GM12878 (cell line): Measurements from ENCODE around the gene BCAP31. TPM values are rescaled to one million over a fixed set of nuclear protein-coding genes. Genes with fewer than 3 reads are reported as not detected.

ENCODE experiments used
- ATAC-seq: fragments of 200-7000 bp; cut with Tn5 transposase; 3 replicates; pipeline ENCODE4 v1.9.1; 2020; ENCODE audit warnings: mild to moderate bottlenecking, moderate library complexity
- BruUV-seq: library from RNA; stranded (reverse); fragments of 400-500 nt; replicated peaks from 2 replicates; lab custom pipeline; 2021; lab: Mats Ljungman, UMichigan
- CTCF ChIA-PET: fragments of 300-600 bp; sonication (Branson Sonifier 250); formaldehyde crosslinking; extraction: SDS; loops from one replicate; lab custom pipeline; 2021; ENCODE audit warnings: inconsistent platforms; lab: Yijun Ruan, JAX
- POLR2A ChIA-PET: fragments of 350-600 bp; formaldehyde crosslinking; extraction: SDS; loops from one replicate; lab custom pipeline; 2021; ENCODE audit warnings: inconsistent platforms; lab: Charles Lee
- RAD21 ChIA-PET: fragments of 300-600 bp; sonication (Branson Sonifier 250); formaldehyde crosslinking; loops from one replicate; lab custom pipeline; 2023; ENCODE audit warnings: antibody characterized with exemption; ENCODE audit not compliant: unreplicated experiment; lab: Charles Lee
- SMC1A ChIA-PET: fragments of 300-600 bp; sonication (Branson Sonifier 250); formaldehyde crosslinking; loops from one replicate; lab custom pipeline; 2023; ENCODE audit not compliant: unreplicated experiment, uncharacterized antibody; lab: Charles Lee
- DNase-seq: peaks from one replicate; pipeline ENCODE4 v3.0.0-alpha.2; 2011; ENCODE audit warnings: low read depth, low spot score
- FAIRE-seq: peaks from 3 replicates; lab custom pipeline; 2011; peaks lifted over from hg19 to GRCh38; lab: Jason Lieb, UNC
- H2AFZ ChIP-seq: 2 replicates; pipeline ENCODE4 v1.6.0; 2011; ENCODE audit warnings: low read depth, low read length, control low read depth; ENCODE audit not compliant: control insufficient read depth
- H3K27ac ChIP-seq: 2 replicates; pipeline ENCODE4 v1.5.1; 2011; ENCODE audit warnings: control low read depth; ENCODE audit not compliant: control insufficient read depth, insufficient read depth
- H3K27me3 ChIP-seq, 2 experiments: replicated peaks in 1 of 2; 2 replicates each; pipeline versions ENCODE4 v1.6.0 to v1.6.1; 2011; ENCODE audit warnings: low read length in 1 of 2; ENCODE audit not compliant: control insufficient read depth in 2 of 2, insufficient read depth in 2 of 2
- H3K36me3 ChIP-seq, 2 experiments: 2 replicates each; pipeline ENCODE4 v1.5.1; 2011; ENCODE audit warnings: low read length in 1 of 2; ENCODE audit not compliant: control insufficient read depth in 2 of 2, insufficient read depth in 2 of 2
- H3K4me1 ChIP-seq: 2 replicates; pipeline ENCODE4 v1.6.1; 2011; ENCODE audit warnings: mild to moderate bottlenecking, low read length, moderate library complexity, mixed read lengths; ENCODE audit not compliant: control insufficient read depth, insufficient read depth
- H3K4me2 ChIP-seq: 2 replicates; pipeline ENCODE4 v1.6.0; 2011; ENCODE audit warnings: control low read depth; ENCODE audit not compliant: control insufficient read depth, insufficient read depth
- H3K4me3 ChIP-seq: fragments of 200-600 bp; sonication (generic); 2 replicates; pipeline ENCODE4 v1.5.1; 2016
- H3K79me2 ChIP-seq: 2 replicates; pipeline ENCODE4 v1.6.0; 2011; ENCODE audit warnings: low read length; ENCODE audit not compliant: control insufficient read depth, insufficient read depth
- H3K9ac ChIP-seq: 2 replicates; pipeline ENCODE4 v1.8.0; 2011; ENCODE audit warnings: low read length, control low read depth, mixed read lengths; ENCODE audit not compliant: control insufficient read depth, insufficient read depth
- H3K9me3 ChIP-seq: replicated peaks from 3 replicates; pipeline ENCODE4 v1.5.1; 2011; ENCODE audit warnings: mild to moderate bottlenecking, low read length; ENCODE audit not compliant: control insufficient read depth, insufficient read depth
- H4K20me1 ChIP-seq: 2 replicates; pipeline ENCODE4 v1.6.0; 2011; ENCODE audit not compliant: control insufficient read depth, insufficient read depth
- ATF3 ChIP-seq: IDR thresholded peaks from 2 replicates; pipeline ENCODE4 v1.6.1; 2011; ENCODE audit warnings: low read depth, mild to moderate bottlenecking, low read length, moderate library complexity, borderline replicate concordance; ENCODE audit errors: extremely low read depth
- CHD1 ChIP-seq: IDR thresholded peaks from 2 replicates; pipeline ENCODE4 v1.6.1; 2012; ENCODE audit warnings: low read depth, low read length, improper control_type of control experiment
- EED ChIP-seq: sonication (generic); IDR thresholded peaks from 2 replicates; pipeline ENCODE4 v1.6.1; 2016; ENCODE audit warnings: antibody characterized with exemption, low read depth
- FOXK2 ChIP-seq: fragments of 450-650 bp; IDR thresholded peaks from 2 replicates; pipeline ENCODE4 v1.6.1; 2017; ENCODE audit warnings: mild to moderate bottlenecking, moderate library complexity
- IRF4 ChIP-seq: IDR thresholded peaks from 2 replicates; pipeline ENCODE4 v1.6.1; 2011; ENCODE audit warnings: low read depth, low read length
- KDM1A ChIP-seq: fragments of 200-600 bp; sonication (generic); IDR thresholded peaks from 2 replicates; pipeline ENCODE4 v1.6.1; 2016; ENCODE audit warnings: borderline replicate concordance
- MTA2 ChIP-seq: fragments of 450-650 bp; IDR thresholded peaks from 2 replicates; pipeline ENCODE4 v1.6.1; 2016; ENCODE audit warnings: low read depth, mild to moderate bottlenecking, moderate library complexity
- NFYB ChIP-seq: IDR thresholded peaks from 2 replicates; pipeline ENCODE4 v1.6.1; 2011; ENCODE audit warnings: low read depth, mild to moderate bottlenecking, low read length, improper control_type of control experiment, moderate library complexity; ENCODE audit not compliant: insufficient read depth
- NRF1 ChIP-seq: conservative IDR thresholded peaks from 2 replicates; pipeline ENCODE4 v1.6.1; 2011; ENCODE audit warnings: mild to moderate bottlenecking, low read depth, low read length, improper control_type of control experiment
- RCOR1 ChIP-seq: conservative IDR thresholded peaks from 2 replicates; pipeline ENCODE4 v1.6.1; 2012; ENCODE audit warnings: low read depth, low read length, improper control_type of control experiment
- RFX5 ChIP-seq: IDR thresholded peaks from 2 replicates; pipeline ENCODE4 v1.6.1; 2011; ENCODE audit warnings: low read depth, low read length, improper control_type of control experiment
- SMC3 ChIP-seq: IDR thresholded peaks from 2 replicates; pipeline ENCODE4 v1.6.1; 2011; ENCODE audit warnings: low read length, improper control_type of control experiment, borderline replicate concordance
- SUPT20H ChIP-seq: IDR thresholded peaks from 2 replicates; pipeline ENCODE4 v1.6.1; 2011; ENCODE audit warnings: low read depth, mild to moderate bottlenecking, low read length, moderate library complexity, borderline replicate concordance; ENCODE audit not compliant: control insufficient read depth
- ZBTB11 ChIP-seq: fragments of 450-650 bp; formaldehyde crosslinking; IDR thresholded peaks from 2 replicates; pipeline ENCODE4 v1.5.0; 2022; ENCODE audit warnings: mild to moderate bottlenecking, missing genetic modification characterization
- ZNF274 ChIP-seq: IDR thresholded peaks from one replicate; pipeline ENCODE4 v1.8.0; 2011; ENCODE audit not compliant: insufficient read length, insufficient read depth
- WGBS: methylation state at CpG from one replicate; pipeline ENCODE4 v1.1.6; 2016; ENCODE audit warnings: low lambda C conversion rate; ENCODE audit not compliant: insufficient replicate concordance, insufficient coverage; ENCODE audit errors: missing lambda C conversion rate; 5-methylcytosine and 5-hydroxymethylcytosine counted together
- in situ Hi-C: fragments of 300-500 bp; cut with MboI; formaldehyde crosslinking; loops from 9 replicates; pipeline ENCODE4 v1.14.3; 2018; ENCODE audit warnings: mixed read lengths
- intact Hi-C: fragments of 100-400 bp; cut with micrococcal nuclease; formaldehyde crosslinking; loops from one replicate; pipeline ENCODE4 v1.14.2; 2022; ENCODE audit not compliant: unreplicated experiment
- polyA plus RNA-seq, 11 experiments: library from polyadenylated mRNA; depleted of rRNA in 4 of 11; unstranded in 6 of 11; stranded (reverse) in 5 of 11; fragments of >200 nt; fragmentation: Nextera tagmentation in 4 of 11; fragmentation: Illumina TruSeq in 1 of 11; extraction: Ambion mirVana in 4 of 11; extraction: Trizol in 1 of 11; gene quantifications; 1 replicate in 1 of 11; 2 replicates in 10 of 11; pipeline versions ENCODE4 v1.2.1 to v1.2.3, GENCODE V29; 2011 to 2016; ENCODE audit warnings: inconsistent platforms in 2 of 11, missing spikeins in 2 of 11, low read depth in 1 of 11
- total RNA-seq, 4 experiments: library from RNA; depleted of rRNA in 3 of 4; stranded (reverse); fragments of >200 nt in 3 of 4; fragmentation: Illumina TruSeq in 1 of 4; extraction: Trizol in 1 of 4; gene quantifications; 2 replicates each; pipeline versions ENCODE4 v1.2.1 to v1.2.3, GENCODE V29; 2013 to 2021
- TF ChIP-seq, protein P1 (sequence below): fragments of 150-350 bp; IDR thresholded peaks from 2 replicates; pipeline ENCODE4 v1.6.1; 2016; ENCODE audit warnings: low read depth, low read length

BCAP31 gene
- total and polyA plus RNA-seq, 10 of the 15 experiments (the other 5 are each of a cell fraction or from before 2014, with no cell fraction given) = 63.1 to 246 (median 95.6) TPM

- intact Hi-C loops = no loop called here
- WGBS = 55% methylated on average over 27 of the region's 27 CpGs
- no peaks in the 10 kb centered on the region for H3K79me2 ChIP-seq
- H3K4me2 ChIP-seq = no peak overlapping the region
- no peak for ATAC-seq
- H3K27me3 ChIP-seq = no peaks in the 10 kb centered on the region
- BruUV-seq = no TSS peak
- H3K4me1 ChIP-seq = no peaks in the 10 kb centered on the region
- in situ Hi-C loops = loop anchor here (5.0 to 10.0 kb wide), 2 partner anchors 63 to 725 kb away; no protein-coding TSS in a partner anchor
- no peak overlapping the region for H3K9ac ChIP-seq
- no peak overlapping the region for H3K4me3 ChIP-seq
- CTCF ChIA-PET = interaction anchor here (0.6 kb wide), 1 partner anchor 328 kb away, joined by 3 read pairs; no protein-coding TSS in a partner anchor
- H2AFZ ChIP-seq = no peak overlapping the region
- H3K9me3 ChIP-seq = no peaks in the 10 kb centered on the region; the same call in 2 of the 3 replicates
- H3K27ac ChIP-seq = no peak overlapping the region
- no peaks in the 10 kb centered on the region for H3K36me3 ChIP-seq
- RAD21 ChIA-PET = interaction anchor here (0.7 kb wide), 1 partner anchor 115 kb away, joined by 3 read pairs; no protein-coding TSS in a partner anchor
- POLR2A ChIA-PET = no interaction called here
- no peak for FAIRE-seq
- SMC1A ChIA-PET = no interaction called here
- no peak for DNase-seq
- no peaks in the 10 kb centered on the region for H4K20me1 ChIP-seq
- no peak for TF ChIP-seq RFX5
- TF ChIP-seq ZBTB11 = no peak
- TF ChIP-seq IRF4 = no peak
- no peak for TF ChIP-seq MTA2
- TF ChIP-seq SUPT20H = no peak
- TF ChIP-seq ATF3 = no peak
- TF ChIP-seq KDM1A = no peak
- TF ChIP-seq ZNF274 = no peak
- no peak for TF ChIP-seq RCOR1
- TF ChIP-seq NRF1 = no peak
- TF ChIP-seq NFYB = no peak
- no peak for TF ChIP-seq EED
- TF ChIP-seq CHD1 = no peak
- no peak for TF ChIP-seq FOXK2
- TF ChIP-seq SMC3 = no peak
- TF ChIP-seq, protein P1, sequence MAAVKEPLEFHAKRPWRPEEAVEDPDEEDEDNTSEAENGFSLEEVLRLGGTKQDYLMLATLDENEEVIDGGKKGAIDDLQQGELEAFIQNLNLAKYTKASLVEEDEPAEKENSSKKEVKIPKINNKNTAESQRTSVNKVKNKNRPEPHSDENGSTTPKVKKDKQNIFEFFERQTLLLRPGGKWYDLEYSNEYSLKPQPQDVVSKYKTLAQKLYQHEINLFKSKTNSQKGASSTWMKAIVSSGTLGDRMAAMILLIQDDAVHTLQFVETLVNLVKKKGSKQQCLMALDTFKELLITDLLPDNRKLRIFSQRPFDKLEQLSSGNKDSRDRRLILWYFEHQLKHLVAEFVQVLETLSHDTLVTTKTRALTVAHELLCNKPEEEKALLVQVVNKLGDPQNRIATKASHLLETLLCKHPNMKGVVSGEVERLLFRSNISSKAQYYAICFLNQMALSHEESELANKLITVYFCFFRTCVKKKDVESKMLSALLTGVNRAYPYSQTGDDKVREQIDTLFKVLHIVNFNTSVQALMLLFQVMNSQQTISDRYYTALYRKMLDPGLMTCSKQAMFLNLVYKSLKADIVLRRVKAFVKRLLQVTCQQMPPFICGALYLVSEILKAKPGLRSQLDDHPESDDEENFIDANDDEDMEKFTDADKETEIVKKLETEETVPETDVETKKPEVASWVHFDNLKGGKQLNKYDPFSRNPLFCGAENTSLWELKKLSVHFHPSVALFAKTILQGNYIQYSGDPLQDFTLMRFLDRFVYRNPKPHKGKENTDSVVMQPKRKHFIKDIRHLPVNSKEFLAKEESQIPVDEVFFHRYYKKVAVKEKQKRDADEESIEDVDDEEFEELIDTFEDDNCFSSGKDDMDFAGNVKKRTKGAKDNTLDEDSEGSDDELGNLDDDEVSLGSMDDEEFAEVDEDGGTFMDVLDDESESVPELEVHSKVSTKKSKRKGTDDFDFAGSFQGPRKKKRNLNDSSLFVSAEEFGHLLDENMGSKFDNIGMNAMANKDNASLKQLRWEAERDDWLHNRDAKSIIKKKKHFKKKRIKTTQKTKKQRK = no peak
Observed at GRCh38 chrX:153671589-153672530, 52.3 kb downstream of the BCAP31 start.
